ENCODE results near the gene C2orf78. TPM values are rescaled to one million over a fixed set of nuclear protein-coding genes. Genes with fewer than 3 reads are reported as not detected.

The C2orf78 gene, protein sequence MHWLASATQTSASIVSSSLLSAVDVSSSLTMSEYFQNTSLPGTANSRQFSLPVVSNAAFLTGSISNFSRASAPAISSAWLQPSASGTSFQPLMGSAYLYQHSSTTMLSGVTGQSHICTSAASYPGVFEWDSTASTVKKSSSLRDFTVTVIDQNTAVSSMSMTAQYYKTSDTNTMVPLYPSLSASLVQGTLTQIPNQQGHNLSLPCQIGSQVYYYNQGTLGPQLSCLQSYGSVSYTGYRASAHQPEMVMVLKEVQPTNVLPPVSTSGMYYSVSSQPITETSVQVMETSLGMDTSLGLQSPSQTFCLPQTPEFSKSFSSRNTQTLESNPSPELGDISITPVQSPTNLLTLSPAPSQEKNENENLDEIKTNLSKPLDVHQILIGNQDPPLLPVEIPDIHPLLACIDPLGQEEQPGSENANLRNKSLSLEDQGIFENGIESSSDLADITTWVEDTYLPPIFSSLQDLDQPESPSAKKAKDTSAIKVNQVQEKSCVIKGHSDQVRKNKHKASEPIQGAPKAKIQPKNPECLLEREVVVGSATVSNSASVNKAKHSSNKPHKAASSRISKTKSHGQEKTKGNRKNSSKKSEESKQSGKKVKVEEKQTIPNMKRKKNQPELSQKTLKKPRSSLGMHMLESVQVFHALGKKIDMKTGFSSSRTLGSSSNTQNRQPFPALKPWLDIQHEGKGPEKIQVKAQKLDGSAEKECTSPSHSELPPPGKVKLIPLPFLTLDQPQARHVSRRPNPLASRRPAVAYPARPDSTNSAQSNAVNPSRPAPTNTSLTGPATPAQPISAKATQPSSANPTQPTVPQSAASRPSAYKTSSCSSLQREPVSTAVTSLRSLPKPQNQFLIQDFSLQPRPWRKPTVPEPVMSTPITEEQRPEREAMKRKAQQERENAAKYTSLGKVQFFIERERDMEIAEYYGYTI
- not detected in 2 replicates for total RNA-seq

DNA sequence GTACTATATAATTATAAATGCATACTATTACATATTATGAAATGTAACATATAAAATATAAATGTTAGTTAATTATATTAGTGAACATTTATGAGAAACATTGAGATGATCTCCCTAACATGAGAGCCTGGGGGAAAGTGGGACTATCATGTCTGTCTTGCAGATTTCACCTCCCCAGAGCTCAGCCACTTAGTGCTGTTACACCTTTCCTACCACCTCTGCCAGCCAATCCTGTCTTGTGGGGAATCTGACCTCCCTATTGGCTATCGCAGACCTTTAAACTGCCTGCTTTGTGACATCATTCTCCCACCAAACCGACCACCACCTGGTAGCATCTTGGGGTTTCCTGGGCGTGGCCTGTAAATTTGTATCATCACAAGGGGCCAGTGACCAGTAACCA lies at the start of gene C2orf78:
C2orf78 (plus strand) TSS at position 301 of the 400 bp plus-strand sequence. CDS start 127 bp downstream, outside the sequence.

DNA sequence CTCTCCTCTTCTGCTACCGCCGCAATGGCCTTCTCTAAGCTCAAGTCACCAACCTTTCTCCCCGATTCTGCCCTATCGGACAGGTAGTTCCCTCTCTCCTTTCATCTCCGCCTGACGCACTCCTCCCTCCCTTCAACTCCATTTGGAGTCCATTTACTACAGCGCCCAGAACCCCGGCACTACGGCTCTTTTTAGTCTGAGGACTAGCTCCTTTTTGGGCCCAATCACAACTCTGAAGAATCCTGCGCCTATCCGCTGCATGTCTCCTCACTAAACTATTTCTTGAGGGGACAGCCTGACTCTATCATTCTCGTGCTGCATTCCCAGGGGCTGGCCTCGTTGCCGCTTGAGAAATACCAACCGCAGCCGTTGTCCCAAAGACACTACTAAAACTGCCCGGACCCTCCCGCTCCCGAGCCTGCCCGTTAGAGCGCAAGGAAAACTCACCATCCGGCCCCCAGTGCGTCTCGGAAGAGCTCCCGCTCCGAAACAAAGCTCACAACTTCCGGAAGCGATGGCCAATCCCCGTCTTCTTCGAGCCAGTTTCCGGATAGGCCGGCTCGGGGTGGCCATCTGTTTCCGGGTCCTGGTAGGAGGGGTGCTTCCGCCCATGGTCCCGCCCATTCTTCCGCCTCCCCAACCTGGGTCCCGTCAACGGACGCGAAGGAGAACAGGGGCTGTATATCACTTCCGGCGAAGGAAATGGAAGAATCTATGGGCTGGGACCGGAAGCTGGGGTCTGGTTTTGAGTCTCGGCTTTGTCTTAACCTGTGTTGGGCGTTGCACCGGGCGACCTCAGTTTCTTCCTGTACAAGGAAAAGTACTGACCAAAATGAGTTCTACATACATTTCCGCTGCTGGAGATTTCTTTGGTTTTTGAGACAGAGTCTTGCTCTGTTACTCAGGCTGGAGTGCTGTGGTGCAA lies 46.9 kb upstream of the C2orf78 start, which contains the start of gene TPRKB:
TPRKB (minus strand) TSS at position 491 of the 925 bp plus-strand sequence. CDS start 2,776 bp downstream, outside the sequence.

DNA sequence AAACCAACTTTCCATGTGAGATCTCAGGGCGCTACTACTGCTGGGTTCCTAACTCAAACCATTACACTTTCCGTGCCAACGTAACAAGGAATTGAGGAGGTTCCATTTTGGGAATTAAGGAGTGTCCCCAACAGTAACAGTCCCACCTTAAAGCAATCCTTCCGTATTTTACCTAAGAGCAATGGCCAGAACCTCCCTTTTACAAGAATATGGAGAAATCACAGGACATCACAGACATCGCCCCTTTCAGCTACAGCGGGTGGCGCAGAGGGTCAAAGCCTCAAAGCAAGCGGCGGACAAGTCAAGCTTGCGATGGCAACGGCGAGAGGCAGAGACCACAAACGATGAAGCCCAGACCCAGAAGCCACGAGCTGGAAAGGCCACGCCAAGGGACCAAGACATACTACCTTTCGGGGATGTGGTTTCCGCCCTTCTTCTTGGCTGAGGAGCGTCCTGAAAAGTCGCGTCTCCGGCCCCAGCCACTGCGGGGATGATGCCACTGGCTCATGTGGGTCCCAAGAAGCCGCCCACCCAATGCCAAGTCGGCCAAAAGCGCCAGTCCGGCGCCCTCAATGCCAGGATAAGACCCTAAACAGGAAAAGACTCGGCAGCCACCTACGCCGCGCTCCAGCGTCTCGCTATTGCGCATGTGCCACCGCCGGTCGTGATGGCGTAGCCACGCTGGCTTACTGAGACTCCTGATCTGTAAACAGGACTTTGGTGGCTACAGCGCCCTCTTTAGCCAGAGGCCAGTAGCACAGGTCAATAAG lies 4.3 kb upstream of the C2orf78 start, which contains the start of gene DUSP11:
DUSP11 (minus strand) TSS at position 637 of the 770 bp plus-strand sequence; CDS start at position 508, 129 bp downstream.

DNA sequence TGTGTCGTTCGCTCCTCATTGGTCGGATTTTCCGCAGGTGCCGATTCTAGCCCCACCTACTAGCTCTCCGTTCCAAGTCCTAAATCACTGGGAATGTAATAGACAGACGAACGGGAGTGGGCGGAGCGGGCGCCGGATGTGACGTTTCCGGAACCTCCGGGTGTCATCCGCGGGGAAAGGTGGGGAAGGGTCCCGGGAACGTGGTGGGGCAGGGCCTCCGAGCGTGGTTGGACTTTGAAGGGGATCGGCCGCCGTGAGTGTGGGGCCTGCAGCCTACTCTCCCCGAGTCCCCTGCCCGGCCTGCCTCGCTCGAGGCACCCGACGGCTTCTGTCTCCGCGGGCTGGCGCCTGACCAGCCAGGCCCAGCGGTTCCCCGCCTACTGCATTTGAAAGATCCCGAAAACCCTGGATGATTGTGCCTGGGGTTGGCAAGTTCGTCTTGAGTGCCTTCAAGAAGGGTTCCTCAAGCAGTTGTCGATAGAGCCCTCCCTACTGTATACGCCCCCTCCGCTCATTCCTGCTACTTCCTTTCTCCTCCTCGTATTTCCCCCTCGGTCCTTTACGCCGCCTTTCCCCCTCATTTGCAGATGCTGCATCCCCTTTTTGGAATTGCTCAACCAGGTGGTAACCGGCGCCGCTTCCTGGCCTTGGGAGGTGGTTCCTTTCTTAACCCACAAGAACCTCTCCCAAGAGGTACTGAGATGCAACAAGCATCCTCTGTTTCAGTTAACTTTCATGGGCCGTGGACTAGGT lies 45.0 kb downstream of the C2orf78 start, which contains the start of gene STAMBP:
STAMBP (plus strand) TSS at position 144 of the 753 bp plus-strand sequence. CDS start 1,896 bp downstream, outside the sequence.

Other genes starting within 250 kb of the C2orf78 start
- gene NAT8, start 141.8 kb upstream of the C2orf78 start, total RNA-seq: not detected in 2 replicates
- 25.7 and 45.5 TPM in 2 replicates for gene TPRKB, start 46.8 kb upstream of the C2orf78 start, total RNA-seq
- gene DUSP11, start 4.1 kb upstream of the C2orf78 start, total RNA-seq: 20.4 and 24.7 TPM in 2 replicates
- gene STAMBP, start 44.8 kb downstream of the C2orf78 start, total RNA-seq: 8.1 and 14.8 TPM in 2 replicates
- gene ACTG2, start 108.8 kb downstream of the C2orf78 start, total RNA-seq: under 0.01 TPM in 1 of 2 replicates, not detected in the other
- gene DGUOK, start 142.7 kb downstream of the C2orf78 start, total RNA-seq: 26.3 and 30.1 TPM in 2 replicates
- 4.6 and 5.7 TPM in 2 replicates for gene TET3, start 200.7 kb downstream of the C2orf78 start, total RNA-seq

Data from endothelial cell of coronary artery (primary cell).